NCI-H1048 (cell line): ENCODE results near the gene CKS2.
"Not testable (repeated sequence)": the region's sequence is repeated elsewhere in the genome, so short reads cannot be mapped to it uniquely, and the experiment has no call there.

ENCODE experiments used
- DNase-seq: peaks from one replicate; lab custom pipeline; 2025; lab: John Stamatoyannopoulos, UW

CKS2 gene

GRCh38 chr9:89311346-89312221 is 589 bp downstream of the CKS2 start:
- DNase-seq, result no peak

GRCh38 chr9:89312222-89312571 is 1.2 kb downstream of the CKS2 start:
- no peak for DNase-seq

GRCh38 chr9:89313842-89314241 is 2.8 kb downstream of the CKS2 start:
- DNase-seq, result no peak

- DNase-seq, result no peak
Observed at GRCh38 chr9:89314955-89315354, 4.0 kb downstream of the CKS2 start.

GRCh38 chr9:89315482-89315881 is 4.5 kb downstream of the CKS2 start:
- DNase-seq, result no peak

GRCh38 chr9:89317282-89317681 is 6.3 kb downstream of the CKS2 start:
- no peak for DNase-seq

GRCh38 chr9:89318123-89319014 is 7.4 kb downstream of the CKS2 start, which contains the start of gene SECISBP2:
Gene SECISBP2, plus strand, starts transcription at chr9:89318500. Its CDS starts 77 bp downstream, at chr9:89318577.
- DNase-seq, result peak; percentile 91

GRCh38 chr9:89319015-89319905 is 8.3 kb downstream of the CKS2 start:
- DNase-seq, result no peak

- DNase-seq, result no peak
Observed at GRCh38 chr9:89323390-89323789, 12.4 kb downstream of the CKS2 start.

GRCh38 chr9:89325733-89326132 is 14.7 kb downstream of the CKS2 start:
- DNase-seq, result no peak

GRCh38 chr9:89328064-89328463 is 17.1 kb downstream of the CKS2 start:
- DNase-seq, result no peak

- no peak for DNase-seq
Observed at GRCh38 chr9:89329917-89330316, 18.9 kb downstream of the CKS2 start.

- DNase-seq, result no peak
Observed at GRCh38 chr9:89330513-89330912, 19.5 kb downstream of the CKS2 start.

- DNase-seq, result no peak
Observed at GRCh38 chr9:89339807-89340206, 28.8 kb downstream of the CKS2 start.

GRCh38 chr9:89340332-89340731 is 29.3 kb downstream of the CKS2 start:
- DNase-seq, result no peak

GRCh38 chr9:89342213-89342612 is 31.2 kb downstream of the CKS2 start:
- DNase-seq, result no peak

- DNase-seq, result no peak
Observed at GRCh38 chr9:89342948-89343347, 32.0 kb downstream of the CKS2 start.

- DNase-seq, result not testable (repeated sequence)
Observed at GRCh38 chr9:89343812-89344211, 32.8 kb downstream of the CKS2 start.

- no peak for DNase-seq
Observed at GRCh38 chr9:89345476-89345875, 34.5 kb downstream of the CKS2 start.

GRCh38 chr9:89346696-89347095 is 35.7 kb downstream of the CKS2 start:
- no peak for DNase-seq

GRCh38 chr9:89347651-89348050 is 36.7 kb downstream of the CKS2 start:
- DNase-seq, result no peak

GRCh38 chr9:89349607-89350006 is 38.6 kb downstream of the CKS2 start:
- no peak for DNase-seq
